OCI-LY7 (cell line): ENCODE measurements around the gene RNF157.

ENCODE experiments used
- CTCF ChIP-seq: fragments of 200-600 bp; sonication (generic); conservative IDR thresholded peaks from 2 replicates; pipeline ENCODE4 v1.5.1; 2014; ENCODE audit warnings: mild to moderate bottlenecking, antibody characterized with exemption, low read length, moderate library complexity, mixed read lengths
- EZH2phosphoT487 ChIP-seq: fragments of 200-600 bp; sonication (generic); IDR thresholded peaks from 2 replicates; pipeline ENCODE4 v1.6.1; 2018; ENCODE audit warnings: low read depth, borderline replicate concordance, mild to moderate bottlenecking, mixed run types, antibody characterized with exemption, low read length, moderate library complexity, mixed read lengths

DNA sequence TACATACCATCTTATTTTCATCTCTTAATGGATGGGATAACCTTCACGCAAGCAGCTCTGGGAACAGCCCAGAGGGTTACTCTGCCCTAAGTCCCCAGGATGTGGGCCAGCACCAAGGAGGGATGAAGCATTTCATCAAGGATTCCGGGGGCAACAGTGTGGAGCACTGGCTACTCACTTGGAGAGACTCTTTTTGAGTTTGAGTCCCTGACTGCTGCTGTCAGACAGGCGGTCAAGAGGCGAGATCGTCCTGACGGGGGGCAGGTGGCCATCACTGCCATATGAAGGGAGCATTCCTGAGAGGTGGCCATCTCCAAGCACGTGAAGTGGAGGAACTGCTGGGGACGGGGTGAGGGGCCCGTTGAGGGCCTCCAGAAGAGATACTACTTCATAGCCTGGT, 81.1 kb downstream of the RNF157 start:
- no peak for TF ChIP-seq CTCF
- no peak for TF ChIP-seq EZH2phosphoT487
